MM.1S (cell line): Measurements from ENCODE around the gene IFT52.

ENCODE experiments used
- CTCF ChIP-seq: fragments of 300-600 bp; sonication (generic); IDR thresholded peaks from 2 replicates; pipeline ENCODE4 v1.5.1; 2016; ENCODE audit warnings: antibody characterized with exemption, low read length, mixed read lengths
- EZH2 ChIP-seq: fragments of 300-600 bp; sonication (generic); optimal IDR thresholded peaks from 2 replicates; pipeline ENCODE3; 2017; ENCODE audit warnings: low read depth, mild to moderate bottlenecking, antibody characterized with exemption, low read length, mixed read lengths

- TF ChIP-seq CTCF (no peak), EZH2 (no peak)
These were observed 6.7 kb upstream of the IFT52 start for GRCh38 chr20:43583982-43584432.
